ENCODE data around the gene GNB4.
A peak's percentile ranks its signal among the peaks of the same experiment; 100 is the strongest.

Gene GNB4

GRCh38 chr3:179453967-179454366 is 2.7 kb upstream of the GNB4 start:
- no peak overlapping the region for H3K4me3 Mint-ChIP-seq
- H3K36me3 Mint-ChIP-seq = no peaks in the 10 kb centered on the region
- no peaks in the 10 kb centered on the region for H3K9me3 Mint-ChIP-seq
- ATAC-seq (replicated peaks) (no peak), DNase-seq (no peak)
- peaks cover 16% of the 10 kb centered on the region in 2 donors for H3K4me1 Mint-ChIP-seq
- H3K27me3 Mint-ChIP-seq = no peaks in the 10 kb centered on the region
- H3K27ac Mint-ChIP-seq = no peak overlapping the region

DNA sequence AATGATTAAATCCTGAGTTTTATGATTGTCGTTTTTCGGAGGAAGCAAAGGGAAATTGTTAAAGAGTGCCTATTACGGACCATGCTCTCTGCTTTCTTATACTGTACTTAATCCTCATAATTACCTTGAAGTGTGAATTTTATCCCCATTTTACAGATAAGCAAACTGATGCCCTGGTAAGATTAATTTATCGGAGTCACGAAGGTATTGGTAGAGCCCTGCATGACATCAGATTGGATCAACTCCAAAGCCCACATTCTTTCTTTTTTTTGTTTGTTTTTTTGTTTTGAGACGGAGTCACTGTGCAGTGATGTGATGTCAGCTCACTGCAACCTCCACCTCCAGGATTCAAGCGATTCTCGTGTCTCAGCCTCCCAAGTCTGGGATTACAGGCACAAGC is 1.6 kb upstream of the GNB4 start:
- peaks cover 21 to 25% of the 10 kb centered on the region in 2 donors for H3K4me1 Mint-ChIP-seq
- H3K4me3 Mint-ChIP-seq = no peak overlapping the region
- no peak for DNase-seq
- H3K27ac Mint-ChIP-seq = no peak overlapping the region
- no peaks in the 10 kb centered on the region for H3K27me3 Mint-ChIP-seq
- peaks cover 0 to under 1% of the 10 kb centered on the region in 2 donors for H3K36me3 Mint-ChIP-seq
- no peaks in the 10 kb centered on the region for H3K9me3 Mint-ChIP-seq
- ATAC-seq (replicated peaks) = no peak

GRCh38 chr3:179452176-179452564 is 900 bp upstream of the GNB4 start:
- DNase-seq = no peak
- Mint-ChIP-seq H3K4me1 (peaks cover 26 to 32% of the 10 kb centered on the region in 2 donors), H3K27ac (peak overlapping the region; percentile 97), H3K4me3 (peak overlapping the region; percentile 89 to 92), H3K27me3 (no peaks in the 10 kb centered on the region), H3K9me3 (no peaks in the 10 kb centered on the region), H3K36me3 (peaks cover 3 to 6% of the 10 kb centered on the region in 2 donors)
- no peak for ATAC-seq (replicated peaks)

GRCh38 chr3:179450901-179451264 is 387 bp downstream of the GNB4 start:
- peaks cover 10 to 14% of the 10 kb centered on the region in 2 donors for H3K36me3 Mint-ChIP-seq
- H3K27ac Mint-ChIP-seq = peak overlapping the region; percentile 94

DNA sequence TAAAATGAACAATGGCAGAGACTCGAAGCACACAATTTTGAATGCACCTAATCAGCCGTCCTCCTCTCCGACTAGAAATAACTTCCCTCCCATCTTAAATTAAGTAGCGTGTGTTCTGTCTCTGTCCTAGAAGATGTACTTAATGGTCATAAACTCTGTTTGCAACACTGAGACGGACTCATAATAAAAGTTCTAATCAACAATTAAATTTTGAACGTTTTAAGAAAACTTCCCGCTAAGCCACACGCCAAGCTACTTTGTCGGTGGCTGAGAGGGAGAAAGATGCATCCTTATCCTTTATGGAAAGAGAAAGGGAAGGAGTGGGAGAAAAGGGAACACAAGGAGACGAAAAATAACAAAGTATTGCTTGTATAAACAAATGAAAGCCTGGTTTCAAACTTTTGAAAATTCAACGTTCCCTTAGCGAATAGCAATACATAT is 989 bp downstream of the GNB4 start:
- H3K36me3 Mint-ChIP-seq = peaks cover 10 to 14% of the 10 kb centered on the region in 2 donors
- H3K4me3 Mint-ChIP-seq = peak overlapping the region; percentile 87 to 89
- H3K27me3 Mint-ChIP-seq = no peaks in the 10 kb centered on the region
- ATAC-seq (replicated peaks) (no peak), DNase-seq (no peak)
- peaks cover 33 to 45% of the 10 kb centered on the region in 2 donors for H3K4me1 Mint-ChIP-seq
- H3K9me3 Mint-ChIP-seq = no peaks in the 10 kb centered on the region
- H3K27ac Mint-ChIP-seq = peak overlapping the region; percentile 94

More at GRCh38 chr3:179450901-179451264, 387 bp downstream of the GNB4 start:
- ATAC-seq (replicated peaks) (peak; percentile 68 to 72), DNase-seq (no peak)
- H3K4me3 Mint-ChIP-seq = peak overlapping the region; percentile 89
- no peaks in the 10 kb centered on the region for H3K9me3 Mint-ChIP-seq
- no peaks in the 10 kb centered on the region for H3K27me3 Mint-ChIP-seq
- H3K4me1 Mint-ChIP-seq = peaks cover 32 to 42% of the 10 kb centered on the region in 2 donors

GRCh38 chr3:179449636-179450035 is 1.6 kb downstream of the GNB4 start:
- Mint-ChIP-seq H3K27ac (peak overlapping the region; percentile 47), H3K27me3 (no peaks in the 10 kb centered on the region)

DNA sequence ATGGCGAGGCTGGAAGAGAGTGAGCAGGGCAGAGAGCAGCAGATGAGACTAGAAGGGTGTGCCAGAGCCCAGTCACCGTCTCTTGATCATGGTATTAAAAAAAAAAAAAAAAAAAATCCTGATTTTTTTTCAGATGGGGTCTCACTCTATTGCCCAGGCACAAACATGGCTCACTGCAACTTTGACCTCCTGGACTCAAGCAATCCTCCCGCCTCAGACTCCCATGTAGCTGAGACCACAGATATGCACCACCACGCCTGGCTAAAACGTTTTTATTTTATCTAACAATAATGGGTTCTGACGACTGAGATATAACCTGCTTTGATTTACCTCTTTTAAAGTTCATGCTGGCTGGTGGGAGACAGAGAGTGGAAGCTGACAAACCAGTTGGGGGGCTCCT is 4.0 kb downstream of the GNB4 start:
- Mint-ChIP-seq H3K9me3 (no peaks in the 10 kb centered on the region), H3K27me3 (no peaks in the 10 kb centered on the region), H3K4me3 (no peak overlapping the region), H3K27ac (no peak overlapping the region), H3K4me1 (peaks cover 32 to 53% of the 10 kb centered on the region in 2 donors), H3K36me3 (peaks cover 10 to 18% of the 10 kb centered on the region in 2 donors)
- ATAC-seq (replicated peaks) = no peak
- no peak for DNase-seq

More at GRCh38 chr3:179449636-179450035, 1.6 kb downstream of the GNB4 start:
- H3K4me3 Mint-ChIP-seq = peak overlapping the region; percentile 87 to 89
- peaks cover 10 to 14% of the 10 kb centered on the region in 2 donors for H3K36me3 Mint-ChIP-seq
- DNase-seq (no peak), ATAC-seq (replicated peaks) (no peak)
- H3K9me3 Mint-ChIP-seq = no peaks in the 10 kb centered on the region
- H3K4me1 Mint-ChIP-seq = peaks cover 34 to 48% of the 10 kb centered on the region in 2 donors

- peaks cover 30 to 47% of the 10 kb centered on the region in 2 donors for H3K4me1 Mint-ChIP-seq
- no peaks in the 10 kb centered on the region for H3K27me3 Mint-ChIP-seq
- no peak for ATAC-seq (replicated peaks)
- no peaks in the 10 kb centered on the region for H3K9me3 Mint-ChIP-seq
- H3K36me3 Mint-ChIP-seq = peaks cover 10 to 18% of the 10 kb centered on the region in 2 donors
- no peak overlapping the region for H3K27ac Mint-ChIP-seq
- no peak for DNase-seq
- H3K4me3 Mint-ChIP-seq = no peak overlapping the region
Observed at GRCh38 chr3:179446501-179446900, 4.8 kb downstream of the GNB4 start.

- ATAC-seq (replicated peaks) (peak; percentile 93 to 95), DNase-seq (peak; percentile 73)
- no peaks in the 10 kb centered on the region for H3K9me3 Mint-ChIP-seq
- H3K27ac Mint-ChIP-seq = peak overlapping the region; percentile 84
- peak overlapping the region; percentile 66 to 71 for H3K4me3 Mint-ChIP-seq
- H3K4me1 Mint-ChIP-seq = peaks cover 25 to 60% of the 10 kb centered on the region in 2 donors
- no peaks in the 10 kb centered on the region for H3K27me3 Mint-ChIP-seq
- peaks cover 3 to 4% of the 10 kb centered on the region in 2 donors for H3K36me3 Mint-ChIP-seq
Observed at GRCh38 chr3:179438841-179439240, 12.4 kb downstream of the GNB4 start.

- peaks cover 42 to 79% of the 10 kb centered on the region in 2 donors for H3K4me1 Mint-ChIP-seq
- no peak for ATAC-seq (replicated peaks)
- H3K4me3 Mint-ChIP-seq = peak overlapping the region in 1 of 2 donors; percentile 23
- H3K27ac Mint-ChIP-seq = peak overlapping the region; percentile 87
- no peak for DNase-seq
- no peaks in the 10 kb centered on the region for H3K27me3 Mint-ChIP-seq
- no peaks in the 10 kb centered on the region for H3K9me3 Mint-ChIP-seq
- H3K36me3 Mint-ChIP-seq = peaks cover 6% of the 10 kb centered on the region in 2 donors
Observed at GRCh38 chr3:179436517-179436916, 14.8 kb downstream of the GNB4 start.

- no peaks in the 10 kb centered on the region for H3K9me3 Mint-ChIP-seq
- ATAC-seq (replicated peaks) (no peak), DNase-seq (no peak)
- H3K27me3 Mint-ChIP-seq = no peaks in the 10 kb centered on the region
- H3K27ac Mint-ChIP-seq = peak overlapping the region; percentile 87
- peaks cover 47 to 82% of the 10 kb centered on the region in 2 donors for H3K4me1 Mint-ChIP-seq
- peak overlapping the region; percentile 75 to 76 for H3K4me3 Mint-ChIP-seq
- H3K36me3 Mint-ChIP-seq = peaks cover 14 to 18% of the 10 kb centered on the region in 2 donors
Observed at GRCh38 chr3:179432451-179432850, 18.8 kb downstream of the GNB4 start.

GRCh38 chr3:179432021-179432420 is 19.2 kb downstream of the GNB4 start:
- peak overlapping the region; percentile 87 for H3K27ac Mint-ChIP-seq
- no peaks in the 10 kb centered on the region for H3K9me3 Mint-ChIP-seq
- H3K27me3 Mint-ChIP-seq = no peaks in the 10 kb centered on the region
- DNase-seq (peak; percentile 71), ATAC-seq (replicated peaks) (peak; percentile 94 to 95)
- H3K4me1 Mint-ChIP-seq = peaks cover 45 to 80% of the 10 kb centered on the region in 2 donors
- H3K4me3 Mint-ChIP-seq = peak overlapping the region; percentile 75 to 76
- peaks cover 16 to 21% of the 10 kb centered on the region in 2 donors for H3K36me3 Mint-ChIP-seq

GRCh38 chr3:179430277-179430870 is 20.9 kb downstream of the GNB4 start:
- Mint-ChIP-seq H3K9me3 (no peaks in the 10 kb centered on the region), H3K27me3 (no peaks in the 10 kb centered on the region), H3K27ac (no peak overlapping the region), H3K36me3 (peaks cover 21 to 25% of the 10 kb centered on the region in 2 donors), H3K4me3 (no peak overlapping the region), H3K4me1 (peaks cover 45 to 81% of the 10 kb centered on the region in 2 donors)
- DNase-seq (no peak), ATAC-seq (replicated peaks) (no peak)

DNA sequence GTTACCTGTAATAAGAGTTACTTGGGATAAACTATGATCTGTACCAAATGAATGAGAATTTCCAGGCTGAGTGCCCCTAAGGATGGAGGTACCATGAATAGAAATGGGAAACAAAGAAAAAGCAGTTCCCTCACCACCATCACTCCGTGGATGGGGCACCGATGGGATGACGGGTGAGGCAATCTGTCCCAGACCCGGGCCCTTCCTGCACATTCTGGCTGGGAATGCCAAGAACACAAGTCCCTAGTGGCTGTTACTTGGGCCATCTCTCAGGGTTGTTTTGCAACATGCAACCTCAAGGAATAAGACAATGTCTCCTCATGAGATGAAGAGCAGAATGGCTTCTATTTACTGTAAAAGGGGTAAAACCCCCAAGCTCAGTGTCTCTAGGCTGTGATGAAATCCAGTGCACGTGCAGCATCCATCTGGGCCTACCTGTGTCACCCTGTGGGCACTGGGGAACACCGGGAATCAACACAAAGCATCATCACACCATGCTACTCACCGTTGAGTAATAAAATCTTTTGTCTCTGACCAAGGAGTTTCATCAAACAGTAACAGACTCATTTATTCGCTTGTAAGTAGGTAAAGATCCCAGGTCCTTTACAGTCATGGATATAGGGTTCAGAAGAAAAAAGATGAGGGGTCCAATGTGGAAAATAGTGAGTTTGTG is 22.3 kb downstream of the GNB4 start:
- H3K36me3 Mint-ChIP-seq = peaks cover 29 to 38% of the 10 kb centered on the region in 2 donors
- ATAC-seq (replicated peaks) (no peak), DNase-seq (no peak)
- no peak overlapping the region for H3K27ac Mint-ChIP-seq
- H3K4me1 Mint-ChIP-seq = peaks cover 41 to 78% of the 10 kb centered on the region in 2 donors
- no peaks in the 10 kb centered on the region for H3K27me3 Mint-ChIP-seq
- no peaks in the 10 kb centered on the region for H3K9me3 Mint-ChIP-seq
- H3K4me3 Mint-ChIP-seq = no peak overlapping the region

DNA sequence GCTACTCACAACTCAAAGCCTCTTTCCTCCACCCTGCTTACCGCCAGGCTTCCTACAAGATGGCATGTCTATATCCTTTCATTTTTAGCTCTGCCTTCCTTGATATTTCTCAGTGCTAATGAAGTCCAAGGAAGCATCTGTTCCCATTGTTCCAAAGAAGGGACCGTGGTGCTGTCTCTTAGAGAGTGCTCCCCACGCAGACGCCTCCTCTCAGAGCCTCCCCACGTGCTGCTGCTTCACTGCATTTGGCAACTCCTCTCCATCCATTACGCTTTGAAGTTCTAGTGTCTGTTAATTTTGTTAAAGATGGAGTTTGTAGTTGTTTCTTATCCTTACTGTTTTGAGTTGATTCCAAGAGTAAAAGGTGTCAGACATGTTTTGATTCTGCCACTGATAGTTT is 26.2 kb downstream of the GNB4 start:
- H3K27me3 Mint-ChIP-seq = no peaks in the 10 kb centered on the region
- H3K4me3 Mint-ChIP-seq = no peak overlapping the region
- peaks cover 15 to 50% of the 10 kb centered on the region in 2 donors for H3K4me1 Mint-ChIP-seq
- no peaks in the 10 kb centered on the region for H3K9me3 Mint-ChIP-seq
- ATAC-seq (replicated peaks) (no peak), DNase-seq (no peak)
- H3K36me3 Mint-ChIP-seq = peaks cover 34 to 41% of the 10 kb centered on the region in 2 donors
- peak overlapping the region; percentile 75 for H3K27ac Mint-ChIP-seq
